Activated naive CD4-positive, alpha-beta T cell treated with anti-CD3 and anti-CD28 coated beads, Interleukin-2, amount 10 ng/mL, durations not matched to agents 7 days and 5 days (primary cell): ENCODE data around the gene CCDC138.
A peak's percentile ranks its signal among the peaks of the same experiment; 100 is the strongest.

Source experiments
- CTCF ChIA-PET: fragments of 350-600 bp; sonication (Branson Sonifier 250); formaldehyde crosslinking; loops from one replicate; lab custom pipeline; 2021; ENCODE audit warnings: antibody characterized with exemption; lab: Charles Lee
- DNase-seq: peaks from one replicate; pipeline ENCODE4 v3.0.0-alpha.2; 2020
- H3K27ac Mint-ChIP-seq: one replicate; pipeline ENCODE4 v1.8.0; 2021; ENCODE audit warnings: mild to moderate bottlenecking, moderate library complexity, mixed read lengths
- H3K27me3 Mint-ChIP-seq: one replicate; pipeline ENCODE4 v1.8.0; 2021; ENCODE audit warnings: mild to moderate bottlenecking, mixed read lengths
- H3K36me3 Mint-ChIP-seq: one replicate; pipeline ENCODE4 v1.8.0; 2021; ENCODE audit warnings: mixed read lengths
- H3K4me1 Mint-ChIP-seq: one replicate; pipeline ENCODE4 v1.8.0; 2021; ENCODE audit warnings: mixed read lengths
- H3K4me3 Mint-ChIP-seq: one replicate; pipeline ENCODE4 v1.8.0; 2021; ENCODE audit warnings: mild to moderate bottlenecking, moderate library complexity, mixed read lengths
- H3K9me3 Mint-ChIP-seq: one replicate; pipeline ENCODE4 v1.8.0; 2021; ENCODE audit warnings: mixed read lengths

The CCDC138 gene

DNA sequence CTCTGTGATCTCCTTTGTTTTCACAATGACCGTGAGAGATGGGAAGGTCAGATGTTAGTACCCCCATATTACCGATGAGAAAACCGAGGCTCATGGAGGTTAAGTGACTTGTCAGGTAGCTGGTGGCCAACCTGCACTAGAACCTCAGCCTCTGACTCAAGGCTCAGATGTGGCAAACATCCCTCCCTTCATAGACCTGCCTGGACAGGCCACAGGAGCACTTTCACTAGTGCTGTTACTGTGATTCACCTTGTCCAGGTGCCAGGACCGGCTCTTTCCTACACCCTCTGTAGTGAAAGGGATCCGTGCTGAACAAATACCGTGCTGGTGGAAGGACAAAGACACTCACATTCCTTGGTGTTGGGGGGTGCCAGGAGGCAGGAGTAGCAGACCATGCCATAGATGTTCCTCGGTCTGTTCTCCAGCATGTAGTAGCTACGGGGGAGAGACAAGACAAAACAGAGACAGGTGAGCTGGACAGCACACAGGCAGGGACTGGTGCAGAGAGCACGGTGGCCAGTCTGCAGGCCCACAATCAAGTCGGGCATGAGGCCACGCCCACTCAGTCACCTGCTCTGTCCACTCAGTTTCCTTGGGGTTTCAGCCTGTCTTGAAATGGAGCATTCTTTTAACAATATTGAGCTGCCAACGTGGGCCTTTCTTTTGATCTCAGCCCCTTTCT lies 136.6 kb downstream of the CCDC138 start:
- Mint-ChIP-seq H3K27me3 (peaks cover 3% of the 10 kb centered on the region), H3K4me3 (no peak overlapping the region), H3K4me1 (no peaks in the 10 kb centered on the region), H3K9me3 (no peaks in the 10 kb centered on the region), H3K27ac (no peak overlapping the region), H3K36me3 (no peaks in the 10 kb centered on the region)
- CTCF ChIA-PET = interaction anchor here (0.6 to 1.3 kb wide), 3 partner anchors 64 to 600 kb away, joined by 3 read pairs; no protein-coding TSS in a partner anchor
- peak; percentile 9 for DNase-seq

DNA sequence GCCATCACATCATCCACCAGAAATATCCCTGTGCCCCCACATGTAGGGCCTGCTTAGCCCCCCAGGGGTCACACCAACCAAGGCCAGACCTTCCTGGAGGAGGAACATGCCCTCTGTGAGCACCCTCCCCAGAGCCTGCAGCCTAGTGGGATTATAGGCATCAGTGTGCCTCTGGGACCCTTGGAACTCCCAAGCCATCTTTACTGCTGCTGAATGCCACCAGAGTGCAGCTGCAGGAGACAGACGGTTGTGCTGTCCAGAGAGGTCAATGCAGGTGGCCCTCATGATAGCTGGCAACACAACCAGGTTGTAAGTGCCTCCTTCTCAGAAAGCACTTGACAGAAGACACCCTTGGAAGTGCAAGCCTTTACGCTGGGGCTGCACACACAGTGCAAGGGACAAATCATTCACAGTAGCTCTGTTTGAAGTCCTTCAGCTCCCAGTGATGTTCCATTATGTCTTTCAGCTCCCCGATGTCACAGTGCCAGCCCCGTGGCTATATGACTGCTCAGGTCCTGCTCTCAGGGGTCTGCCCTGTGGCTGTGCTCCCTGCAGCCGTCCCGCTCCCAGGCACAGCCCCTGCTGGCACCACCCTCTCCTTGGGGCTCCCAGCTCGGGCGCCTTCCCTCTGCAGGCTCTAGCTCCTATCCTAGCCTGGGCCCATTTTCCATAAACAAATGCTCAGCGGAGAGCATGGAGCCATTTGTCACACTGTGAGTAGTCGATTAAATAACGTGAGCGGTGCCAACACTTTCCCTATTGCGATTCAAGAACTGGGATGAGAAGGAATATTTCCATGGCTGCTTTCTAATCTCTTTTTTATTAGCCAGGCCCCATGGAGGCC lies 137.4 kb downstream of the CCDC138 start:
- Mint-ChIP-seq H3K27me3 (no peaks in the 10 kb centered on the region), H3K36me3 (no peaks in the 10 kb centered on the region), H3K27ac (no peak overlapping the region), H3K4me3 (no peak overlapping the region), H3K9me3 (no peaks in the 10 kb centered on the region), H3K4me1 (peaks cover 3% of the 10 kb centered on the region)
- CTCF ChIA-PET = interaction anchor here (1.2 to 1.3 kb wide), 2 partner anchors 63 to 203 kb away, joined by 3 read pairs; no protein-coding TSS in a partner anchor
- peak; percentile 14 for DNase-seq

DNA sequence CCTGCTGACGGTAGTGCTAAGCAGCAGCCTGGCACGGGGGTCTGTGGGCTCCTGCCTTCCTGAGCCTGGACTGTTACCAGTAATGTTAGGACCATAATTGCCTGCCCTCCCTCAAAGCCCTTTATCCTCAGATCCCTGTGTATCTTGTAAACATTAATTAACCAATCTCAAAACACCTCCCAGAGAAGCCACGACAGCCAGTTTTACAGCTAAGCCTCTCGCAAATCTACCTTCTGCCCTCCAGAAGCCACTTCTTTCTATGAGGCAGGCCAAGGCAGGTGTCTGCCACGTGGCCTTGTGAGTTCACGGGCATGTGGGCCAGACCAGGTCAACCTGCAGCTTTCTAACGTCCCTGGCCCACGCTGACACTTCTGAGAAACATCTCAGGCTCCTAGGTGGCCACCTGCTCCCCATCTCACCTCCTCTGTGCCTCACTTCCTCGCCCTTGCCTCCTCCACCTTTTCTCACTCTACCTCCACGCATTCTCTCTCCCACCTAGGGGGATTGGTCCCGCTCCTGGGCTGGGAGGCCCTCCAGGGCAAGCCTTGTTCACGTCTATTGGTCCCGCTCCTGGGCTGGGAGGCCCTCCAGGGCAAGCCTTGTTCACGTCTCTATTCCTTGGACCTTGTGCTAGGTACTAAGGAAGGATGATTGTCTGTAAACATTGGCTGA lies 138.1 kb downstream of the CCDC138 start:
- DNase-seq = peak; percentile 13
- H3K27ac Mint-ChIP-seq = no peak overlapping the region
- CTCF ChIA-PET = interaction anchor here (1.3 kb wide), 1 partner anchor 62 kb away, joined by 3 read pairs; no protein-coding TSS in a partner anchor
- H3K4me1 Mint-ChIP-seq = peaks cover 3% of the 10 kb centered on the region
- H3K9me3 Mint-ChIP-seq = no peaks in the 10 kb centered on the region
- no peaks in the 10 kb centered on the region for H3K27me3 Mint-ChIP-seq
- H3K4me3 Mint-ChIP-seq = no peak overlapping the region
- no peaks in the 10 kb centered on the region for H3K36me3 Mint-ChIP-seq

DNA sequence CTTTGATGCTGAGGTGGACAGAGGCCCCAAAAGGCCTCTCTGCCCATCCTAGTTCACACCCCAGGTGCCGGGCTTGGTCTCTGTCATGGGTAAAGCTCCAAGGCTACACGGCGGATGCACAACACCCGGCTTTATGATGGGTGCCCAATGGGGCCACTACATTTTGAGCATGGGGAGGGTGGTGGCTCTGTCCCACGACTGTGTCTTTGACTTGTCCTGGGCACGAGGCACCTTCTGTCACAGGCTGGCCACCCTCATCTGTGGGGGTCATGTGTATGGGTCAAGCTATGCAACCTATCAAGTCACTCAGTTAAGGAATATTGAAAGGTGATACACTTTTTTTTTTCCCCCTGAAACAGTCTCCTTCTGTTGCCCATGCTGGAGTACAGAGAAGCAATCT lies 138.7 kb downstream of the CCDC138 start:
- no peaks in the 10 kb centered on the region for H3K9me3 Mint-ChIP-seq
- H3K4me1 Mint-ChIP-seq = peaks cover 3% of the 10 kb centered on the region
- H3K36me3 Mint-ChIP-seq = no peaks in the 10 kb centered on the region
- no peaks in the 10 kb centered on the region for H3K27me3 Mint-ChIP-seq
- CTCF ChIA-PET = no interaction called here
- H3K27ac Mint-ChIP-seq = no peak overlapping the region
- H3K4me3 Mint-ChIP-seq = no peak overlapping the region
- DNase-seq = peak; percentile 7

DNA sequence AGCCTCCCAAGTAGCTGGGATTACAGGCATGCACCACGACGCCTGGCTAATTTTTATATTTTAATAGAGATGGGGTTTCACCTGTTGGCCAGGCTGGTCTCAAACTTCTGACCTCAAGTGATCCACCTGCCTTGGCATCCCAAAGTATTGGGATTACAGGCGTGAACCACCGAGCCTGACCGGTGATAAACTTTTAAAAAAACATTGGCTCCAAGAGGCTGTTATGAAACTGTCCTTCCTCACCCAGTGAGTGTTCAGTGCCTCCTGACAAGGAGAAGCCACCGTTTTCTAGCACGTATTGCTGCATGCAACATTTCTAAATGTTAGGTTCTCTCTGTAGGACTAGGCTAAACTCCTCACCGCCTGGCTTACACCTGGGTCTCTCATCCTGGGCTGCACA lies 139.2 kb downstream of the CCDC138 start:
- DNase-seq = no peak
- H3K4me3 Mint-ChIP-seq = no peak overlapping the region
- no peaks in the 10 kb centered on the region for H3K27me3 Mint-ChIP-seq
- peaks cover 3% of the 10 kb centered on the region for H3K4me1 Mint-ChIP-seq
- CTCF ChIA-PET = interaction anchor here (4.3 kb wide), 1 partner anchor 63 kb away, joined by 37 read pairs; the partner anchor contains the start of gene EDAR
- H3K36me3 Mint-ChIP-seq = no peaks in the 10 kb centered on the region
- no peak overlapping the region for H3K27ac Mint-ChIP-seq
- no peaks in the 10 kb centered on the region for H3K9me3 Mint-ChIP-seq
